ENCODE results near the gene CPA5. TPM values are rescaled to one million over a fixed set of nuclear protein-coding genes. Genes with fewer than 3 reads are reported as not detected.

CPA5 gene
- total RNA-seq, 2 experiments from 2014 or later = not detected

GRCh38 chr7:130362251-130362816 is 17.7 kb downstream of the CPA5 start:
- H3K79me2 ChIP-seq (ENCODE audit: insufficient read depth, low read depth, low read length) = no peaks in the 10 kb centered on the region
- H3K27ac ChIP-seq (ENCODE audit: low read depth, low read length, poor library complexity, severe bottlenecking) = no peak overlapping the region
- no peak overlapping the region for H3K4me3 ChIP-seq (ENCODE audit: low read depth, low read length, poor library complexity, severe bottlenecking)
- no peak overlapping the region for H3K4me2 ChIP-seq (ENCODE audit: low read length)
- H3K4me1 ChIP-seq (ENCODE audit: insufficient read depth, low read length, poor library complexity, severe bottlenecking) = no peaks in the 10 kb centered on the region
- H2AFZ ChIP-seq (ENCODE audit: low read length) = no peak overlapping the region
- TF ChIP-seq, protein P1, sequence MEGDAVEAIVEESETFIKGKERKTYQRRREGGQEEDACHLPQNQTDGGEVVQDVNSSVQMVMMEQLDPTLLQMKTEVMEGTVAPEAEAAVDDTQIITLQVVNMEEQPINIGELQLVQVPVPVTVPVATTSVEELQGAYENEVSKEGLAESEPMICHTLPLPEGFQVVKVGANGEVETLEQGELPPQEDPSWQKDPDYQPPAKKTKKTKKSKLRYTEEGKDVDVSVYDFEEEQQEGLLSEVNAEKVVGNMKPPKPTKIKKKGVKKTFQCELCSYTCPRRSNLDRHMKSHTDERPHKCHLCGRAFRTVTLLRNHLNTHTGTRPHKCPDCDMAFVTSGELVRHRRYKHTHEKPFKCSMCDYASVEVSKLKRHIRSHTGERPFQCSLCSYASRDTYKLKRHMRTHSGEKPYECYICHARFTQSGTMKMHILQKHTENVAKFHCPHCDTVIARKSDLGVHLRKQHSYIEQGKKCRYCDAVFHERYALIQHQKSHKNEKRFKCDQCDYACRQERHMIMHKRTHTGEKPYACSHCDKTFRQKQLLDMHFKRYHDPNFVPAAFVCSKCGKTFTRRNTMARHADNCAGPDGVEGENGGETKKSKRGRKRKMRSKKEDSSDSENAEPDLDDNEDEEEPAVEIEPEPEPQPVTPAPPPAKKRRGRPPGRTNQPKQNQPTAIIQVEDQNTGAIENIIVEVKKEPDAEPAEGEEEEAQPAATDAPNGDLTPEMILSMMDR (conservative IDR thresholded peaks at IDR 0.05; ENCODE audit: low read length) = no peak
- TF ChIP-seq EZH2phosphoT487 (IDR thresholded peaks at IDR 0.05; ENCODE audit: borderline replicate concordance, low read depth, low read length) = no peak
- intact Hi-C loops (cut with micrococcal nuclease; ENCODE audit: unreplicated experiment) = no loop called here
- no TSS peak for BruUV-seq (replicated peaks)
- no peaks in the 10 kb centered on the region for H3K36me3 ChIP-seq (ENCODE audit: insufficient read depth, low read length)
- no peak for DNase-seq (ENCODE audit: low spot score)
- H3K9me2 ChIP-seq (ENCODE audit: insufficient read depth, low read length) = no peaks in the 10 kb centered on the region
- ChIA-PET CTCF (ENCODE audit: unreplicated experiment) (no interaction called here), POLR2A (no interaction called here)
- no peaks in the 10 kb centered on the region for H4K20me1 ChIP-seq (ENCODE audit: insufficient read depth, low read length)
- H3K9me3 ChIP-seq (ENCODE audit: low read length) = no peaks in the 10 kb centered on the region

GRCh38 chr7:130363026-130363847 is 18.6 kb downstream of the CPA5 start:
- ChIA-PET CTCF (ENCODE audit: unreplicated experiment) (no interaction called here), POLR2A (no interaction called here)
- H3K27ac ChIP-seq (ENCODE audit: low read depth, low read length, poor library complexity, severe bottlenecking) = no peak overlapping the region
- TF ChIP-seq EZH2phosphoT487 (IDR thresholded peaks at IDR 0.05; ENCODE audit: borderline replicate concordance, low read depth, low read length) = no peak
- TF ChIP-seq, protein P1 (conservative IDR thresholded peaks at IDR 0.05; ENCODE audit: low read length) = no peak
- no peak overlapping the region for H3K4me2 ChIP-seq (ENCODE audit: low read length)
- H3K9me3 ChIP-seq (ENCODE audit: low read length) = no peaks in the 10 kb centered on the region
- no peaks in the 10 kb centered on the region for H3K36me3 ChIP-seq (ENCODE audit: insufficient read depth, low read length)
- no peaks in the 10 kb centered on the region for H3K4me1 ChIP-seq (ENCODE audit: insufficient read depth, low read length, poor library complexity, severe bottlenecking)
- no TSS peak for BruUV-seq (replicated peaks)
- H2AFZ ChIP-seq (ENCODE audit: low read length) = no peak overlapping the region
- no peak overlapping the region for H3K4me3 ChIP-seq (ENCODE audit: low read depth, low read length, poor library complexity, severe bottlenecking)
- no peaks in the 10 kb centered on the region for H4K20me1 ChIP-seq (ENCODE audit: insufficient read depth, low read length)
- H3K79me2 ChIP-seq (ENCODE audit: insufficient read depth, low read depth, low read length) = no peaks in the 10 kb centered on the region
- DNase-seq (ENCODE audit: low spot score) = no peak
- intact Hi-C loops (cut with micrococcal nuclease; ENCODE audit: unreplicated experiment) = no loop called here
- no peaks in the 10 kb centered on the region for H3K9me2 ChIP-seq (ENCODE audit: insufficient read depth, low read length)

DNA sequence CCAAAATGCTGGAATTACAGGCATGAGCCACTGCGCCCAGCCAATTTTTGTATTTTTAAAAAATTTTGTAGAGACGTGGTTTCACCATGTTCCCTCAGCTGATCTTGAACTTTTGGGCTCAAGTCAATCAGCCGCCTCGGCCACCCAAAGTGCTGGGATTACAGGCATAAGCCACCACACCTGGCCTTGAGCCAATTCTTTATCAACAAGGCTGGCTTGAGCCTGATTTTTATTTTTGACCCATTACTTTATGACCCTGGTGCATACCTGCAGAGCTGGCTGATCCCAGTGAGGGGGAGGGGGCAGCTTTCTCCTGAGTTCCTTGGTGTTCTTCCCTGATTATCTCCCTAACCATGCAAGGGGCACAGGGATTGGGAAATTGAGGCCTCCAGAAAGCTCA is 19.8 kb downstream of the CPA5 start:
- DNase-seq (ENCODE audit: low spot score) = no peak
- no TSS peak for BruUV-seq (replicated peaks)
- no peaks in the 10 kb centered on the region for H3K79me2 ChIP-seq (ENCODE audit: insufficient read depth, low read depth, low read length)
- intact Hi-C loops (cut with micrococcal nuclease; ENCODE audit: unreplicated experiment) = no loop called here
- H3K4me2 ChIP-seq (ENCODE audit: low read length) = no peak overlapping the region
- no peaks in the 10 kb centered on the region for H3K9me3 ChIP-seq (ENCODE audit: low read length)
- H3K4me3 ChIP-seq (ENCODE audit: low read depth, low read length, poor library complexity, severe bottlenecking) = no peak overlapping the region
- no peaks in the 10 kb centered on the region for H3K4me1 ChIP-seq (ENCODE audit: insufficient read depth, low read length, poor library complexity, severe bottlenecking)
- TF ChIP-seq EZH2phosphoT487 (IDR thresholded peaks at IDR 0.05; ENCODE audit: borderline replicate concordance, low read depth, low read length) = no peak
- TF ChIP-seq, protein P1 (conservative IDR thresholded peaks at IDR 0.05; ENCODE audit: low read length) = no peak
- no peaks in the 10 kb centered on the region for H4K20me1 ChIP-seq (ENCODE audit: insufficient read depth, low read length)
- POLR2A ChIA-PET = no interaction called here
- CTCF ChIA-PET (ENCODE audit: unreplicated experiment) = no interaction called here
- no peaks in the 10 kb centered on the region for H3K9me2 ChIP-seq (ENCODE audit: insufficient read depth, low read length)
- H3K27ac ChIP-seq (ENCODE audit: low read depth, low read length, poor library complexity, severe bottlenecking) = no peak overlapping the region
- H3K36me3 ChIP-seq (ENCODE audit: insufficient read depth, low read length) = no peaks in the 10 kb centered on the region
- H2AFZ ChIP-seq (ENCODE audit: low read length) = no peak overlapping the region

Data from OCI-LY7 (cell line).